ENCODE measurements around the gene IRF4. TPM values are rescaled to one million over a fixed set of nuclear protein-coding genes. Genes with fewer than 3 reads are reported as not detected.

Gene IRF4
- total RNA-seq, 1 donor from 2014 or later: not detected

DNA sequence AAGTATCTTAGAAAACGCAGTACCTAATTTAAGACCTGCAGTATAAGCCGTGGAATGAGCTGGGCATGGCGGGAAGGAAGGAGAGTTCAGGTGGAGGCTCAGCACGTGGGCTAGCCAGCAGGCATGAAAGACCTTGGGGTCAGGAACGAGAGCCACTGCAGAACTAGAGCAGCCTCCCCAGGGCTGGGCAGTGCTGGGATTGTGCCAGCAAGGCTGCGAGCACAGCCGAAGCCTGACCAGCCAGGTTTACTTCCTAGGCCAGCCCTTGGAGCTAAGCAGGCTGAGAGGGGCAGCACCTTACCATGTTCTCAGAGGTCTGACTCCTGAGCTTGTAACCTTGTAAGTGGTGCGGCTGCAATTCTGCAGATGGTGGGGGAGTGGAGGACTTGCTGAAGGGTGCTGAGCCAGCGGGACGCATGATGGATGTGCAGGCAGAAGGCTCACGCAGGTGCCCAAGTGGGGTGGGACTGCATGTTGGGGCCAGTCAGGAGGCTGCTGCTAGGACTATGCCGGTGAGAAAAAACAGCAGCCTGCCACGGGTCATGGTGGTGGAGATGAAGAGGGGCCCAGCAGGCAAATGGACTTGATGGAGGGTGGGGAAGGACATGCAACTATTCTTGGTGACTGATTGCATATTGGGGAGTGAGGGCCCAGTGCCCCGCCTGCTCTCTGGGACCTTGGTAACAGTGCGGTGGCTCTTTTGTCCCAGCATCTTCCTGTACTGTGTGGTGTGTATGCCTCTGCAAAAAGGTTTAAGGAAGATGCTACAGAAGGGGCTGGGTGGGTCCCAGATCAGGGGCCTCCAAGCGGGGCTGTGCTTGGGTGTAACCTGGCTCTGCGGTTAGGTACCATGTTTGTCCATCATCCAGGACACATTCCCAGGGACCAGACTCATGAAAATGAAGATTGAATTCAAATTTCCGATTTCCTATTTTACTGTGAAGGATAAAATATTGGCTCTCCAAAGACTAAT lies 37.6 kb upstream of the IRF4 start:
- H3K4me3 Mint-ChIP-seq (ENCODE audit: unreplicated experiment): no peak overlapping the region
- H3K27me3 Mint-ChIP-seq (ENCODE audit: unreplicated experiment): no peaks in the 10 kb centered on the region
- H3K4me1 Mint-ChIP-seq (ENCODE audit: unreplicated experiment): no peaks in the 10 kb centered on the region
- no peak for DNase-seq (ENCODE audit: extremely low spot score, unreplicated experiment)
- no peak overlapping the region for H3K27ac Mint-ChIP-seq (ENCODE audit: unreplicated experiment)
- H3K36me3 Mint-ChIP-seq (ENCODE audit: unreplicated experiment): peaks cover 3% of the 10 kb centered on the region
- H3K9me3 Mint-ChIP-seq (ENCODE audit: unreplicated experiment): peaks cover 8% of the 10 kb centered on the region
- TF ChIP-seq, protein P1, sequence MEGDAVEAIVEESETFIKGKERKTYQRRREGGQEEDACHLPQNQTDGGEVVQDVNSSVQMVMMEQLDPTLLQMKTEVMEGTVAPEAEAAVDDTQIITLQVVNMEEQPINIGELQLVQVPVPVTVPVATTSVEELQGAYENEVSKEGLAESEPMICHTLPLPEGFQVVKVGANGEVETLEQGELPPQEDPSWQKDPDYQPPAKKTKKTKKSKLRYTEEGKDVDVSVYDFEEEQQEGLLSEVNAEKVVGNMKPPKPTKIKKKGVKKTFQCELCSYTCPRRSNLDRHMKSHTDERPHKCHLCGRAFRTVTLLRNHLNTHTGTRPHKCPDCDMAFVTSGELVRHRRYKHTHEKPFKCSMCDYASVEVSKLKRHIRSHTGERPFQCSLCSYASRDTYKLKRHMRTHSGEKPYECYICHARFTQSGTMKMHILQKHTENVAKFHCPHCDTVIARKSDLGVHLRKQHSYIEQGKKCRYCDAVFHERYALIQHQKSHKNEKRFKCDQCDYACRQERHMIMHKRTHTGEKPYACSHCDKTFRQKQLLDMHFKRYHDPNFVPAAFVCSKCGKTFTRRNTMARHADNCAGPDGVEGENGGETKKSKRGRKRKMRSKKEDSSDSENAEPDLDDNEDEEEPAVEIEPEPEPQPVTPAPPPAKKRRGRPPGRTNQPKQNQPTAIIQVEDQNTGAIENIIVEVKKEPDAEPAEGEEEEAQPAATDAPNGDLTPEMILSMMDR (IDR thresholded peaks at IDR 0.05): no peak

DNA sequence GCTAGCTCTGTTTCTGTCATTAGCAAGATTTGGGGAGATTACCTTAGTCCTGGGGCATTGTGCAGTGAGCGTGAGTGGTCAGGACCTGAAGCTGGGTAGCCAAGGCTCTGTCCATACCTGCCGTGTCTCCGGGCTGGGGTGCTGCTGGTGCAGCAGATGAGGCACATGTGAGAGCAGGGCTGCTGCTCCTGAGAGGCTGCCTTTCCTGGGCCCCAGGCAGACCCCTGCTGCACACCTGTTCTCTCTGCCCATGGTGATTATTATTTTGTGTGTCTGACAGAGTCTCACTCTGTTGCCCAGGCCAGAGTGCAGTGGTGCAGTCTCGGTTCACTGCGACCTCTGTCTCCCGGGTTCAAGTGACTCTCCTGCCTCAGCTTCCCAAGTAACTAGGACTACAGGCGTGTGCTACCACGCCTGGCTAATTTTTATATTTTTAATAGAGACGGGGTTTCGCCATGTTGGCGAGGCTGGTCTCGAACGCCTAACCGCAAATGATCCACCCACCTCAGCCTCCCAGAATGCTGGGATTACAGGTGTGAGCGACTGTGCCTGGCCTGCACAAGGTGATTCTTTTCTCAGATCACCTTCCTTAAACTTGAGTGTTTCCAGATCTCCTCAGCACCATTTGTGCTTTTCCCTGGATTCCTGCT lies 36.8 kb upstream of the IRF4 start:
- TF ChIP-seq, protein P1 (IDR thresholded peaks at IDR 0.05): no peak
- Mint-ChIP-seq H3K36me3 (ENCODE audit: unreplicated experiment) (no peaks in the 10 kb centered on the region), H3K27me3 (ENCODE audit: unreplicated experiment) (no peaks in the 10 kb centered on the region), H3K4me3 (ENCODE audit: unreplicated experiment) (no peak overlapping the region), H3K4me1 (ENCODE audit: unreplicated experiment) (no peaks in the 10 kb centered on the region), H3K27ac (ENCODE audit: unreplicated experiment) (no peak overlapping the region), H3K9me3 (ENCODE audit: unreplicated experiment) (peaks cover 8% of the 10 kb centered on the region)
- no peak for DNase-seq (ENCODE audit: extremely low spot score, unreplicated experiment)

DNA sequence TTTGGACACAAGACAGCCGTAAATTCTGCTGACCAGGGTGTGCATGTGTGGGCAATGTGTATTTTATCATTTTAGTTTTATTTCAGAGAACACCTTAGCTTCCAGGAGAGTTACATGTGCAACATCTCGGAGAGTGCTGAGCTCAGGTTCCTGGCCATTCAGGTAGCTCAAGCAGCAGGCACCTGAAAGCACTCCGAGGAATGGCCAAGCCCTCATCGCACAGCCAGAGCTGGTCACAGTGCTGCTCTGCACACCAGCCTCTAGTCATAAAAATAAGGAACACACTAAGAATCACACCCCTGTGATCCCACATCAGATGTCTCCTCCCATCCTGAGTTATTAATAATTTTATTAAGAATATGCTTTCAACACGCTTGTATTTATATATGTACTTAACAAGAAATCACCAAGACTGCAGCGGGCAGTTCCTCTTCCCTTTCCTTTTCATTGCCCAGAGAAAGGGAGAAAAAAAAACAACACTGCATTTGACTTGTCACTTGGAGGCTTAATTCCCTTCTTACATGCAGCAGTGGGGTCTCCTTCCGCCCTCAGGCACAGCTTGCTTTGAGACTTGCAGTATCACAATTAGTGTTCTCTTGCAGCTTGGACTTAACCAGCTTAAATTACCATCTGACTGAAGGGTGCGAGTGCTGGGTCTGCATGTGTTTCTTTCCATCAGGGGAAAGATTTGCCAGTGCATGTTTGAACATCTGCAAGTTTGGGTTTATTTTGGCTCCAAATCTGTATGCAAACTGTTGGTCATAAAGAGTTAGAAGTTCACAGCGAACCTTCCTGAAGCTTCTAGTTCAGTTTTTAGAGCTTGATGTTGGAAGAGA lies 36.0 kb upstream of the IRF4 start:
- Mint-ChIP-seq H3K27ac (ENCODE audit: unreplicated experiment) (no peak overlapping the region), H3K4me3 (ENCODE audit: unreplicated experiment) (no peak overlapping the region), H3K4me1 (ENCODE audit: unreplicated experiment) (no peaks in the 10 kb centered on the region), H3K36me3 (ENCODE audit: unreplicated experiment) (no peaks in the 10 kb centered on the region), H3K27me3 (ENCODE audit: unreplicated experiment) (no peaks in the 10 kb centered on the region), H3K9me3 (ENCODE audit: unreplicated experiment) (peaks cover 8% of the 10 kb centered on the region)
- DNase-seq (ENCODE audit: extremely low spot score, unreplicated experiment): no peak
- TF ChIP-seq, protein P1 (IDR thresholded peaks at IDR 0.05): no peak

DNA sequence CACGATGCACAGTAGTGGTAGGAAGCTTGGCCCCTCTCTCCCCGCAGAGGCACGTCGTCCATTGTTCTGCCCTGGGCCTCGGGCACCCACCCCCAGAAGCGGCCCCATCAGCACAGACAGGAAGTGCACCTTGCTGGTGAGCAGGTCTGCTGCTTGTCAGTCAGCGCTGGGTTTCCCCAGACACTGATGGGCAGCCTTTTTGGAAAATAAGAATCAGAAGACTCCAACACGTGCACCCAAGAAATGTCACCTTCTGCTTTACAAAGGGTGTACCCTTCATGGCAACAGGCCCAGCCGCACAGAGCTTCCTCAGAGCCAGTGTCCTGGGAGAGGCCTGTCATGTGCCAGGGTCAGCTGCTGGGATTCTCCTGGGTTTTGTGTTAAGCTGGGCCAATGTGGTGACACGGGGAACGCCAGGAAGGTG lies 34.7 kb upstream of the IRF4 start:
- Mint-ChIP-seq H3K36me3 (ENCODE audit: unreplicated experiment) (no peaks in the 10 kb centered on the region), H3K4me1 (ENCODE audit: unreplicated experiment) (no peaks in the 10 kb centered on the region), H3K4me3 (ENCODE audit: unreplicated experiment) (no peak overlapping the region), H3K9me3 (ENCODE audit: unreplicated experiment) (peaks cover 17% of the 10 kb centered on the region), H3K27me3 (ENCODE audit: unreplicated experiment) (no peaks in the 10 kb centered on the region), H3K27ac (ENCODE audit: unreplicated experiment) (no peak overlapping the region)
- no peak for DNase-seq (ENCODE audit: extremely low spot score, unreplicated experiment)
- TF ChIP-seq, protein P1 (IDR thresholded peaks at IDR 0.05): no peak
